C4-2B (cell line): ENCODE measurements around the gene MON2.

ENCODE experiments used
- H3K27ac ChIP-seq: fragments of 450-650 bp; 2 replicates; pipeline ENCODE4 v1.5.1; 2017
- ZFX ChIP-seq: fragments of 450-650 bp; IDR thresholded peaks from 2 replicates; pipeline ENCODE4 v1.6.1; 2017
- TF ChIP-seq, protein P1 (sequence below): fragments of 450-650 bp; conservative IDR thresholded peaks from 2 replicates; pipeline ENCODE4 v1.5.1; 2017; ENCODE audit warnings: mild to moderate bottlenecking

MON2 gene

DNA sequence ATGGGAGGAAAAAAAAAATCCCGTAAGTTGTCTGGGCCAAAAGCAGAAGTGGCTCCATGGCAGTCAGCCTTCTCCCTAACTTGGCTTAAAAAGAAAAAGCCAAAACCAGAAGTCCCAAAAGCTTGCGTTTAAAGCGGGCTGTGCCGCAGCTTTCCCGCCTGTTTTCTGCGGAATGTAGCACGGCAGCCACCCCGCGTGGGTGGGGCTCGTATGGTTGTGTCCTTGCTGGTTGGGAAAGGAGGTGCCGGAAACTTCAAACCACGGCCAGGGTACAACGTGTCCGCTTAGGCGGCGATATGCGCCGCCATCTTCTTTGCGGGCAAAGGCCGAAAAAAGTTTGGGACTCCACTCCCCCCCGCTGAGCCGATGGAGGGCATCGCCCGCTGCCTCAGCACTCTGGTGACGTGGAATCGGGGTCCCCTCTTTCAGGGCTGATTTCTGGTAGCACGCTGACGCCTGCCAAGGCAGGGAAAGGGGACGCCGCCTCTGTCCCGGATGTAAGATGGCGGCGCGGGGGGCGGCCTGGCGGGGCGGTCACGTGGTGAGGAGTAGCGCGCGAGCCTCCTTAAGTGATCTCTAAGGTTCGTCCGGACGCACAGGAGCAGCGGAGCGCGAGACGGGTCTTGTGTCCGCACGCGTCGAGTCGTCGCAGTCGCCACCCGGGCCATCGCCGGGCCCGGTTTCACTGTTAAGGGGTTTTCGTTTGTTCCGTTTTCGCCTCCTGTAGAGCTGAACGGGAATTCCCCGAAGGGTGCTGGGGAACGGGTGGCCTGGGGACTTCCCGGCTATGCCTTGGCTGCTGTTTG, 135.8 kb downstream of the MON2 start:
- peak; percentile 85 for TF ChIP-seq ZFX
- TF ChIP-seq, protein P1, sequence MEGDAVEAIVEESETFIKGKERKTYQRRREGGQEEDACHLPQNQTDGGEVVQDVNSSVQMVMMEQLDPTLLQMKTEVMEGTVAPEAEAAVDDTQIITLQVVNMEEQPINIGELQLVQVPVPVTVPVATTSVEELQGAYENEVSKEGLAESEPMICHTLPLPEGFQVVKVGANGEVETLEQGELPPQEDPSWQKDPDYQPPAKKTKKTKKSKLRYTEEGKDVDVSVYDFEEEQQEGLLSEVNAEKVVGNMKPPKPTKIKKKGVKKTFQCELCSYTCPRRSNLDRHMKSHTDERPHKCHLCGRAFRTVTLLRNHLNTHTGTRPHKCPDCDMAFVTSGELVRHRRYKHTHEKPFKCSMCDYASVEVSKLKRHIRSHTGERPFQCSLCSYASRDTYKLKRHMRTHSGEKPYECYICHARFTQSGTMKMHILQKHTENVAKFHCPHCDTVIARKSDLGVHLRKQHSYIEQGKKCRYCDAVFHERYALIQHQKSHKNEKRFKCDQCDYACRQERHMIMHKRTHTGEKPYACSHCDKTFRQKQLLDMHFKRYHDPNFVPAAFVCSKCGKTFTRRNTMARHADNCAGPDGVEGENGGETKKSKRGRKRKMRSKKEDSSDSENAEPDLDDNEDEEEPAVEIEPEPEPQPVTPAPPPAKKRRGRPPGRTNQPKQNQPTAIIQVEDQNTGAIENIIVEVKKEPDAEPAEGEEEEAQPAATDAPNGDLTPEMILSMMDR, result no peak
- peak overlapping the region; percentile 95 for H3K27ac ChIP-seq

DNA sequence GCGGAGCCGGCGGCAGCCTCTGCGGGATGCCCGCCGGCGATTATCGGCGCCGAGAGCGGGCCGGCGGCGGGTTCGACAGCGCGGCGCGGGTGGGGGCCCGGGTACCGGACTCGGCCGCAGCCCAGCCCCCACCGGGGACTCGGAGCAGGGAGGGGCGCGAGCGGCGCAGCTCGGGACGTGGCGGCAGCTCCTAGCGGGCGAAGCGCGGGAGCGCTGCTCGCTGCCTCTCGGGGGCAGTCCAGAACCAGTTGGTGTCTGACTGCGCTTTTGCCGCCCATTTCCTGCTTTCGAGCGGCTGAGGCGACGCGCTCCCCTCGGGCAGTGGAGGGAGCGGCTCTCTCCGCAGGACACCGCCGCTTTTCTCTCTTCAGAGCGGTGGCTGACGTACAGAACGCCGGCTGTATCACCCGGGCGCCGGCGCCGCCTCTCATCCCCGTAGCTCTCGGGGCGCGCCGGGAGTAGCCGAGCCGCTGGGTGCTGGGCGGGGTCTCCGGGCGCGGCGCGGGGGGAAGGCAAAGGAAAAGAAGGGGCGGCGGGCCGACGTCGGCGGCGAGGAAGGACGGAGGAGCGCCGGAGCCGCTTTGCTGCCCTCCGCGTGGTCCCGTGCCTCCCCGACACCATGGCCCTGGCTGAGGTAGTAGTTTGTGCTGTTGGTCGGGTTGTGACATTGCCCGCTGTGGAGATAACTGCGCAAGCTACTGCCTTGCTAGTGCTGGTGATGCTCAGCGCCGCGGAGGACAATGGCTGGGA, 136.6 kb downstream of the MON2 start:
- TF ChIP-seq ZFX, result no peak; the same call in 1 of the 2 replicates
- TF ChIP-seq, protein P1, result peak; percentile 67
- H3K27ac ChIP-seq, result peak overlapping the region; percentile 95

DNA sequence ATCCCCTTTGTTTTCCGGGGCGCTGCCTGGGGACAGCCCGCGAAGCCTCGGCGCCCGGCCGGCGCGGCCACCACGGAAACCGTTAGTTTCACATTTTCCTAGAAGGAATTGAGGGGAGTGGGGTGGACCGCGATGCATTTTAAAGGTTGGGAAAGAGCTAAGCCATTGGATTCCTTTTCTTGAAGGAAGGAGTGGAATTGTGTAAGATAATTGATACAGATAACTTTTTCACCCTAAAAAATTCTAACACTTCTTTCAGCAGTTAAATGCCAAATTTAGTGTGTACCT, 137.1 kb downstream of the MON2 start:
- TF ChIP-seq ZFX, result no peak
- TF ChIP-seq, protein P1, result no peak
- peak overlapping the region; percentile 95 for H3K27ac ChIP-seq

DNA sequence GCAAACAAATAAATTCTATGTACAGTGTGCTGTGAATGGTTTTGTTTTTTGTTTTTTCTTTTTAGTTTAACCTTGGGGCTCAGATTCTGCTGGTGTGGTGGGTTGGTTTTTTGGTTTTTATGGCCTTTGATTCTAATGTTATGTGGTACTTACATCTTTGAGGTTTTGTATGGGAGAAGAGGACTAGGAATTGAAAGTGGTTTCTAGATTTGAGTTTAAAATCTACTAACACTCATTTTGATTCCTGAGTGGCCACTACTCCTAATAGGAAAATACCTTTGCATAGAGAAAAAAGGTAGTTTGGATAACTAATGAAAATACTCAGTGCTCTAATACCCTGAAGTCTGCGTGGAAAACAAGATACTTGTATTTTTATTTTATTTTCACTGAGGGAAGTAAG, 137.7 kb downstream of the MON2 start:
- no peak overlapping the region for H3K27ac ChIP-seq
- TF ChIP-seq ZFX, result no peak
- TF ChIP-seq, protein P1, result no peak

DNA sequence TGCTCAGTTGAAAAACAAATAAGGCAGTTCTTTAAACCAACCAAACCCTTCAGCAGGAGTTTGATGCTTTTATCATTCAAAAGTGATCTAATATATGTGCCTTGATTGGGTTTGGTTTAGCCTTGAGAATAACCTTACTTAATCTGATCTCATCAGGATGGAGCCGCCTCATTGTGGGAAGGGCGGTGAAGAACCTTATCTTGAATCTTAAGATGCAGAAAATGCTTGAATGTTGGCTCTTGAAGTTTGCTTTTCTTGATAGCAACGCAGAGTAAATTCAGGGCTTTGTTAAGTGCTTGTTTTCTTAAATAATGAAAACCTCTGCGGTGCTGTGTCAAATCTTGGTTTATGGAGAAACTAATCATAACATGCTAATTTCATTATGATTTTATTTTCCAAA, 138.2 kb downstream of the MON2 start:
- TF ChIP-seq, protein P1, result no peak
- H3K27ac ChIP-seq, result no peak overlapping the region

DNA sequence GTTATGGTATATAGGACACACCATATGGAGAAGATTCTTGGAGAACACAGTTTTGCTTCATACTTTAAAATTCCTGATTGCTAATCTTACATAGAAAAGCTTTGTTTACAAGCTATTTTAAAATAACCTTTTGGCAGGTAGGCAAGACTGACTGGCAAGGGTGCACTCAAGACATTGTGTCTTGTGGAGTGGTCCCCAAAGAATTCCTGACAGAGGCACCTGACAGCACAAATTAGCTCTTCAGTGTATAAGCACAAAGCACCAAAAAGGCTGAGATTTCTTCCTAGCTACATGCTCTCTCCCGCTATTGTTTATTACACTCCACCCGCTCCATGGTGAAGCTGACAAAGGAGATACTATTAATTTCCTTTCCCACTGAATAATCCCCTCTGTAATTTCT, 139.4 kb downstream of the MON2 start:
- no peak for TF ChIP-seq ZFX
- TF ChIP-seq, protein P1, result no peak
- no peak overlapping the region for H3K27ac ChIP-seq

DNA sequence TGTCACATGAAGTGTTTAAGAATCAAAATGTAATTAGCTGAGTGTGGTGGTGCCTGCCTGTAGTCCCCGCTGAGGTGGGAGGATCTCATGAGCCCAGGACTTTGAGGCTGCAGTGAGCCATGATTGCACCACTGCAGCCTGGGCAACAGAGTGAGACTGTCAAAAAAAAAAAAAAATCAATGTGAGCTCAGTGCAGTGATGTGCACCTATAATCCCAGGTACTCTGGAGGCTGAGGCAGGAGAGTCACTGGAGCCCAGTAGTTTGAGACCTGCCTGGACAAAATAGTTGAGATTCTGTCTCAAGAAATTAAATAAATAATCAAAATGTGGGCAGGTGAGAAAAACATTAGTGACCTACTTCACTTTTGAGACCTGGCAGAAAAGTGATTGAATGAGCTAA, 140.0 kb downstream of the MON2 start:
- TF ChIP-seq, protein P1, result no peak
- TF ChIP-seq ZFX, result no peak
- H3K27ac ChIP-seq, result no peak overlapping the region
